Adipocyte (in vitro differentiated cells): ENCODE data around the gene SIK1.
"Not testable (repeated sequence)": the region's sequence is repeated elsewhere in the genome, so short reads cannot be mapped to it uniquely, and the experiment has no call there.

Experiments
- DNase-seq: peaks from one replicate; pipeline ENCODE4 v3.0.0-alpha.2; 2015; ENCODE audit warnings: low read depth
- H3K27me3 ChIP-seq: replicated peaks from 2 replicates; pipeline ENCODE4 v1.7.0; 2013; ENCODE audit warnings: mild to moderate bottlenecking, low read length, moderate library complexity; ENCODE audit not compliant: control insufficient read depth, insufficient read depth
- H3K36me3 ChIP-seq: 2 replicates; pipeline ENCODE4 v1.7.0; 2013; ENCODE audit warnings: low read length, mild to moderate bottlenecking, moderate library complexity; ENCODE audit not compliant: control insufficient read depth, insufficient read depth, severe bottlenecking
- H3K4me1 ChIP-seq: 2 replicates; pipeline ENCODE4 v1.7.0; 2013; ENCODE audit warnings: mild to moderate bottlenecking, low read length, moderate library complexity; ENCODE audit not compliant: control insufficient read depth, insufficient read depth
- H3K4me3 ChIP-seq: 2 replicates; pipeline ENCODE4 v1.7.0; 2013; ENCODE audit warnings: mild to moderate bottlenecking, low read length, moderate library complexity
- H3K9ac ChIP-seq: 2 replicates; pipeline ENCODE4 v1.7.0; 2013; ENCODE audit warnings: mild to moderate bottlenecking, low read length, moderate library complexity
- H3K9me3 ChIP-seq: 2 replicates; pipeline ENCODE4 v1.7.0; 2013; ENCODE audit warnings: mild to moderate bottlenecking, low read length, moderate library complexity; ENCODE audit not compliant: control insufficient read depth

The SIK1 gene

DNA sequence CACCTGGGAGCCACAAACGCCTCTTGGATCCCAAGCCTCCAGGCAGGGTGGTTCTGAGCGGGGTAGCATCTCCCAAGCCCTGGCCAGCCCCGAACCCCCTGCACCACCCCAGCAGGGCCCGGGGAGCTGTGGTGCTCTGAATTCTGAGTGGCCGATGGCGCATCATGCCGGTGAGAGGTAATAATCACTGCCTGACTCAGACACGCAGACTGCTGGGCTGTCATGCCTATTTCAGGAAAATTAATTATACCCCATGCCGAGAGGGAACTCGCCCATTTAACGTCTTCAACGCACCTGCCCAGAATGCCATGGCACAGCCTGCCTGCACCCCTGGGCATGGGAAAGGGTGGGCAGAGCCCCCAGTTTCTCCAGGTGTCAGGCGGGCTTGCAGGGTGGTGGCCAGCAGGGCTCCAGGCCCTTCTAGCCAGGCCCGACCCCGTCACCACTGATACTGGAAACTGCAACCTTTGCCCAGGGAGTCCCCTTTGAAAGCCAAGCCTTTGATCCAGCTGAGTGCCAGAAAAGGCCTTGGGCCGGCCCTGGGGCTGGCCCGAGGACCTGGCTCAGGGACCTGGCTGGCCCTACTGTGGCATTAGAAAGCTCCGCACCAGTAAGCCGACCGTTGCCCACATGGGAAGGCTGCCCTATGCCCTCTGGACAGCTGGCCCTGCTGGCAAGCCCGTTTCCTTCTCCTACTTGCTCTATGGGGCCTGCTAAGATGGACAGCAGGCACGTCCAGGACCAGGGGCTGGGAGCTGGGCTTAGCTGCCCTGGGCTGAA lies 23.1 kb downstream of the SIK1 start:
- H3K4me3 ChIP-seq, H3K36me3 ChIP-seq, DNase-seq, H3K4me1 ChIP-seq, H3K9ac ChIP-seq, H3K27me3 ChIP-seq, H3K9me3 ChIP-seq: not testable (repeated sequence)

DNA sequence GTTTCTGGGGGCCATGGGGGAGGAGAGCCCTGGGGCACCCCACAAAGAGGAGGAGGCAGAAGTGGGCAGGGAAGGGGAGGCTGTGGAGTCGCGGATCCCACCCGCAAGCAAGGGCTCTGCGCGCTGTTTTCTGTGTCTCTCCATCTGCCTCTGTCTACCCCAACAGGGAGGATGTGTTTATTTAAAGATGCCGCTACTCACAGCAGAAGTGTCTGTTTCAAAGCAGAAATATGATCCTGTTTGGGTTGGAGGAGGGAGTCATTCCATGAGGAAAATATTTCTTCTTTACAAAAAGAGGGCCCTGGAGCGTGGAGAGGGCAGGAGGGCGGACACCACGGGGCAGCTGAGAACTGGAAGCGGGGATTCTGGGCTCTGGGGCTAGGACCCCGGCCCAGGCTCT lies 25.8 kb downstream of the SIK1 start:
- DNase-seq, H3K27me3 ChIP-seq, H3K4me3 ChIP-seq, H3K9ac ChIP-seq, H3K9me3 ChIP-seq, H3K4me1 ChIP-seq, H3K36me3 ChIP-seq: not testable (repeated sequence)

- not testable (repeated sequence) for DNase-seq, H3K36me3 ChIP-seq, H3K4me3 ChIP-seq, H3K9ac ChIP-seq, H3K9me3 ChIP-seq, H3K4me1 ChIP-seq, H3K27me3 ChIP-seq
Observed at GRCh38 chr21:43399595-43400015, 27.3 kb downstream of the SIK1 start.

GRCh38 chr21:43399136-43399535 lies 27.8 kb downstream of the SIK1 start:
- H3K4me1 ChIP-seq, DNase-seq, H3K9ac ChIP-seq, H3K4me3 ChIP-seq, H3K9me3 ChIP-seq, H3K36me3 ChIP-seq, H3K27me3 ChIP-seq: not testable (repeated sequence)

DNA sequence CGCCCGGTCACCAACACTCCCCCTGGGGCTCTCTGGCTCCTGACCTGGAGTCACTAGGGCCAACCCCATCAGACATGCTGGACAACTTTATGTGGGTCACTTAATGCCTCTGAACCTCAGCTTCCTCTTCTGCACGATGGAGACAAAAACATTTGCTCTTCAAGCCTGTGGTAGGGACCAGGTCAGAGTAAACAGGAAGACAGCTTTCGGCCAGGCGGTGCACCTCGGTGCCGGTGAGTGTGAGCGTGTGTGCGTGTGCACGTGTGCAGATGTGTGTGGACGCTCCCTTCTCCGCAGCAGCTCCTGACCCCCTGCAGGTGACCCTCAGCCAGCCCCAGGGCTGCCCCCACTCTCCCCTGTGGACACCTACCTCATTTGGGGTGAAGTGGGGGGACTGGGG lies 28.4 kb downstream of the SIK1 start:
- not testable (repeated sequence) for H3K4me3 ChIP-seq, H3K36me3 ChIP-seq, H3K9me3 ChIP-seq, H3K9ac ChIP-seq, H3K4me1 ChIP-seq, DNase-seq, H3K27me3 ChIP-seq

DNA sequence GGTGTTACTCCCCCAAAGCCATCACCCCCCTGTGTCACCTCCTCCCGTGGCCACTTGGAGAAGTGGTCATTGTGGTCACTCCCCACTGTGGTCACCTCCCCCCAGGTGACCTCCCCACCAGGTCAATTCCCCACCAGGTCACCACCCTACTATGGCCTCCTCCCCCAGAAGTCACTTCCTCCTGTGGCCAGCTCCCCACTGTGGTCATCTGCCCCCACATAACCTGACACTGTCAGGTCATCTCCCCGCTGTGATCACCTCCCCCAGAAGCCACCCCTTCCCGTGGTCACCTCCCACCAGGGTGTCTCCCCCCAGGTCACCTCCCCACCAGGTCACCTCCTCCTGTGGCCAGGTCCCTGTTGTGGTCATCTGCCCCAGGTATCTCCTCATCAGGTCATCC lies 28.9 kb downstream of the SIK1 start:
- H3K36me3 ChIP-seq, H3K4me3 ChIP-seq, H3K9ac ChIP-seq, H3K9me3 ChIP-seq, H3K4me1 ChIP-seq, H3K27me3 ChIP-seq, DNase-seq: not testable (repeated sequence)

DNA sequence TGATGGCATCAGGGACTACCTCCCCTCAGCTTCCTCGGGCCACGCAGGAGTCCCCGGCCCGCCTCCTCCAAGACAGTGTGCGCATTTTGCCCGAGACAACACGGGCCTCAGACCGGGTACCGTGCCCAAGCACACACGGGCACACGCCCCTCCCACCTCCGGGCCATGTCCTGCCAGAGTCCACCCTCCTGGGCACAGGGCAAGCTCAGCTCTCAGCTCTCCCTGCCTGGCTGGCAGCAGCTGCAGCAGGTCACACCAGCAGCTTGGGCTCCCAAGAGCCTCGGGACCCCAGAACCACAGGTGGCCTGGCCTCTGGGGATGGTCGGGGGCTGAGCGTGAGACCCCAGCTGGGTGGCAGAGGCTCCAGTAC lies 29.5 kb downstream of the SIK1 start:
- not testable (repeated sequence) for H3K9ac ChIP-seq, DNase-seq, H3K4me1 ChIP-seq, H3K9me3 ChIP-seq, H3K27me3 ChIP-seq, H3K36me3 ChIP-seq, H3K4me3 ChIP-seq

GRCh38 chr21:43396788-43397438 lies 30.0 kb downstream of the SIK1 start:
- H3K9me3 ChIP-seq, H3K36me3 ChIP-seq, H3K4me3 ChIP-seq, H3K27me3 ChIP-seq, DNase-seq, H3K9ac ChIP-seq, H3K4me1 ChIP-seq: not testable (repeated sequence)

- H3K4me3 ChIP-seq, H3K4me1 ChIP-seq, H3K9me3 ChIP-seq, DNase-seq, H3K9ac ChIP-seq, H3K36me3 ChIP-seq, H3K27me3 ChIP-seq: not testable (repeated sequence)
Observed at GRCh38 chr21:43383351-43383750, 43.6 kb downstream of the SIK1 start.

DNA sequence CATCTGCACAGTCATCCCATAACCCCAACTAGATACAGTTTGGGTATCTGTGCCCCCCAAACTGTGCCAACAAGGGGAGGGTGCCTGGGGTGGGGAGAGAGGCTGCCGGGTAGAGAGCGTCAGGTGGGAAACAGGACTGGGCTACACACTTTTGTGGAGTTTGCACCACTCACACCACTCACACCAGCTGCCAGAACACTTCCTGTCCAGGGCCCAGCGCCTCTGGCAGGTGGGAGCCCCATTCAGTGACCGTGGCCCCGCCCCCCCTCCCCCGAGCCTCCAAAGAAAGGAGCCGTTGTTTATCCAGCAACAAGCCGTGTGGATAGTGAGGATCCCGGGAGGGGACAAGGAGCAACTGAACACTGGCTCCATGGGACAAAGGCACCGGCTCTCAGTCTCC lies 44.0 kb downstream of the SIK1 start:
- not testable (repeated sequence) for H3K36me3 ChIP-seq, DNase-seq, H3K9ac ChIP-seq, H3K9me3 ChIP-seq, H3K4me3 ChIP-seq, H3K4me1 ChIP-seq, H3K27me3 ChIP-seq

DNA sequence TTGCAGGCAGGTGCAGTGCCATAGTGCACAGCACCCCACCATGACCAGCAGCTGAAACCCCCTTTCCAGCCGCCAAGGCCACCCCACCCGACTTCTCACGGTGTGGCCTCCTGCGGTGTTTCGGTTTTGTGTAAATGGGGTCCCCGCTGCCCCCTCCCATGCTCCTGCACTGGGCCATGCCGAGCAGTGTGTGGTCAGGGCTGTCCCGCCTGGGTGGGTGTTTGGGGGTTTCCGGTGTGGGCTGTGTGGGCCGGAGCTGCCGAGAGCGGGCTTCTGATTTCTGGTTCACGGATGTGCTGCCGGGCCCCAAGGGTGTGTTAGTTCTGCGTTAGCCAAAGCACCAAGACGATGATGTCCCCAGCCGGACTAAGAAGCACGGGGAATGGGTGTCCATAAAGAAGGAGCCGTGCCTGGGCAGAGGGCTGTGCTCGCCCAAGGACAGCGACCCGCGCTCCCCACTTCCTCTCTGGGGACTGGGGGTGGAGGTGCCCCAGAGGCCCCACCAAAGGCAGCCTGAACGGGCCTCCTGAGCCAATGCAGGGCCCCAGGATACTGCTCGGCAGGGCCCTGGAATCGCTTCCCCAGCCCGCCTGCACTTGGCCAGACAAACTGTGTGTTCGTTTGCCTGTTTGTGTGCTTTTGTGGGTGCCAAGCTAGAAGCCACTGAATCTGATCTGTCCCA lies 45.9 kb downstream of the SIK1 start:
- DNase-seq, H3K27me3 ChIP-seq, H3K36me3 ChIP-seq, H3K9ac ChIP-seq, H3K9me3 ChIP-seq, H3K4me3 ChIP-seq, H3K4me1 ChIP-seq: not testable (repeated sequence)
